Measurements from ENCODE around the gene RP9. TPM values are rescaled to one million over a fixed set of nuclear protein-coding genes. Genes with fewer than 3 reads are reported as not detected.

The RP9 gene, protein sequence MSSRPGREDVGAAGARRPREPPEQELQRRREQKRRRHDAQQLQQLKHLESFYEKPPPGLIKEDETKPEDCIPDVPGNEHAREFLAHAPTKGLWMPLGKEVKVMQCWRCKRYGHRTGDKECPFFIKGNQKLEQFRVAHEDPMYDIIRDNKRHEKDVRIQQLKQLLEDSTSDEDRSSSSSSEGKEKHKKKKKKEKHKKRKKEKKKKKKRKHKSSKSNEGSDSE
- total RNA-seq (10 to 100 TPM; 12.4 to 25.9 (median 18.0) TPM), polyA plus RNA-seq (10 to 100 TPM; 13.3 to 31.7 TPM)
- long read RNA-seq, donor 1, transcript RP9-201 (6 exons, 1,121 nt): major isoform, 25 of 28 reads
- long read RNA-seq, donor 1, partial matches to known transcripts: 1 of 28 reads
- long read RNA-seq, donor 1, other reads (novel, unspliced or antisense): 2 of 28 reads
- long read RNA-seq, donor 2, transcript RP9-201 (6 exons, 1,121 nt): major isoform, 8 of 10 reads
- long read RNA-seq, donor 2, partial matches to known transcripts: 0 of 10 reads
- long read RNA-seq, donor 2, other reads (novel, unspliced or antisense): 2 of 10 reads
- long read RNA-seq, donor 3, transcript RP9-201 (6 exons, 1,121 nt): major isoform, 12 of 15 reads
- long read RNA-seq, donor 3, partial matches to known transcripts: 3 of 15 reads
- long read RNA-seq, donor 3, other reads (novel, unspliced or antisense): 0 of 15 reads

DNA sequence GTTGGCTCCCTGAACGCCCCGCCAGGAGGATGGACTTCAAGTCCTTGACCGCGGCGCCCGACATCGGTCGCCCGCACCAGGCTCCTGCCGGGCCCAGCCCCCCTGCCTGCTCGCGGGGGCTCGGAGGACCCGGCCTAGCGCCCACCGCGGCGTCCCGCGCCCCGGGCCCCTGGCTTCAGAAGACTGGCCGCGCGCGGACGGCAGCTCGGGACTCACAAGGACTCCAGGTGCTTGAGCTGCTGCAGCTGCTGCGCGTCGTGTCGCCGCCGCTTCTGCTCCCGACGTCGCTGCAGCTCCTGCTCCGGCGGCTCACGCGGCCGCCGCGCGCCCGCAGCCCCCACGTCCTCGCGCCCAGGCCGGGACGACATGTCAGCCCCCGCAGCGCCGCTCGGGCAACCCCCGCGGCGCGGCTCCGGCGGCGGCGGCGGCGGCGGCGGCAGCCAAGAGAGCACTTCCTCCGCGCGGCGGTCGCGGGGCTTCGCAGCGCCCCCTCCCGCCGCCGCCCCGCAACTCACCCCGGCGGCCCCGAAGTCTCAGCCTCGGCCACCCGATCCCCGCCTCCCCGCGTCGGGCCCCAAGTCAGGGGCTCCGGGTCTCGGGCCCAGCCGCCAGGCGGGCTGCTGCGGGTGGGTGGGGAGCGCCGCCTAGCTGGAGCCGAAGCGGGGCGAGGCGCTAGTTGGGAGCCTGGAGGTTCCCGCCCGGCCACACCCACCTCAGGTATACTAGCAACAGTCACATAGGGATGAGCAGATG lies at the start of gene RP9:
Gene RP9, minus strand, starts transcription at position 400 of the 753 bp plus-strand sequence. Its CDS starts 32 bp downstream, at position 368.
- Histone ChIP-seq H3K27me3 (no peaks in the 10 kb centered on the region), H3K27ac (peak within 1 kb of the TSS; percentile 16 to 91 (median 85)), H3K36me3 (no peaks in the 10 kb centered on the region), H3K9me3 (no peaks in the 10 kb centered on the region), H3K4me3 (peak within 1 kb of the TSS; percentile 70 to 97 (median 94)), H3K4me1 (peaks cover 16 to 47% (median 33%) of the 10 kb centered on the region in 12 donors)
- ATAC-seq (peak; percentile 28 to 93 (median 80)), DNase-seq (peak; percentile 60 to 88 (median 74))
- WGBS, 4 donors: 0 to 1% (median 1%) methylated on average over 11 to 100 of the region's 100 CpGs
- peak in 1 of 2 donors; percentile 6 for TF ChIP-seq POLR2A (IDR thresholded peaks at IDR 0.05)
- TF ChIP-seq, protein P1, sequence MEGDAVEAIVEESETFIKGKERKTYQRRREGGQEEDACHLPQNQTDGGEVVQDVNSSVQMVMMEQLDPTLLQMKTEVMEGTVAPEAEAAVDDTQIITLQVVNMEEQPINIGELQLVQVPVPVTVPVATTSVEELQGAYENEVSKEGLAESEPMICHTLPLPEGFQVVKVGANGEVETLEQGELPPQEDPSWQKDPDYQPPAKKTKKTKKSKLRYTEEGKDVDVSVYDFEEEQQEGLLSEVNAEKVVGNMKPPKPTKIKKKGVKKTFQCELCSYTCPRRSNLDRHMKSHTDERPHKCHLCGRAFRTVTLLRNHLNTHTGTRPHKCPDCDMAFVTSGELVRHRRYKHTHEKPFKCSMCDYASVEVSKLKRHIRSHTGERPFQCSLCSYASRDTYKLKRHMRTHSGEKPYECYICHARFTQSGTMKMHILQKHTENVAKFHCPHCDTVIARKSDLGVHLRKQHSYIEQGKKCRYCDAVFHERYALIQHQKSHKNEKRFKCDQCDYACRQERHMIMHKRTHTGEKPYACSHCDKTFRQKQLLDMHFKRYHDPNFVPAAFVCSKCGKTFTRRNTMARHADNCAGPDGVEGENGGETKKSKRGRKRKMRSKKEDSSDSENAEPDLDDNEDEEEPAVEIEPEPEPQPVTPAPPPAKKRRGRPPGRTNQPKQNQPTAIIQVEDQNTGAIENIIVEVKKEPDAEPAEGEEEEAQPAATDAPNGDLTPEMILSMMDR (IDR thresholded peaks at IDR 0.05): peak; percentile 21 to 87 (median 62)
- intact Hi-C loops (cut with DNase I): loop anchor here in 7 of 10 donors (2.0 to 10.0 kb wide), 10 partner anchors 47 to 344 kb away; partner anchors contain the start of genes NT5C3A (in 3 of the 7), FKBP9 (in 1 of the 7) and KBTBD2 (in 1 of the 7)

DNA sequence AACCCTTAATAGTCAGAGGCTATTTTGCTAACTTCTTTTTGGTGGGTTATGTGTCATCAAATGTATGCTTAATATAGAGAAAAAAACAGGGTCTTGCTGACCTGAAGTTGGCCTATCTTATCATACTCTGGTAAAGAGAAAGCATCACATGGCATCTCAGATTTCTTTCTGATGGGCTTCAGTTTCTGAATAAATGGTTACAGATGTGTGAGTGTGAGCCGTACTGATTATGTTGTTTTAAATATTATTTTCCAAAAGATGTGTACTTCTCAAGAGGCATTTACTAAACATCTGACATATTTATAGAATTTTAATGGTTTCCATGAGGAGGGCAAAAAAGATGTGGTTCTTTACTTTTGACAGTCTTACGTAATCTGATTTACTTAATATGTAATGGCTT lies 48.6 kb upstream of the RP9 start:
- Histone ChIP-seq H3K36me3 (peaks cover 0 to 15% (median 2%) of the 10 kb centered on the region in 9 donors), H3K4me1 (peaks cover 0 to 18% (median 10%) of the 10 kb centered on the region in 12 donors), H3K27me3 (no peaks in the 10 kb centered on the region), H3K4me3 (no peak overlapping the region), H3K9me3 (peaks cover 0 to 4% (median 0%) of the 10 kb centered on the region in 12 donors), H3K27ac (peak overlapping the region in 7 of 12 donors; percentile 22 to 63 (median 50))
- WGBS, 4 donors: 48 to 50% (median 49%) methylated on average over 2 of the region's 2 CpGs
- ATAC-seq: no peak
- DNase-seq: no peak
- intact Hi-C loops (cut with DNase I): no loop called here
- TF ChIP-seq, protein P1 (IDR thresholded peaks at IDR 0.05): no peak
- no peak for TF ChIP-seq POLR2A (IDR thresholded peaks at IDR 0.05)

DNA sequence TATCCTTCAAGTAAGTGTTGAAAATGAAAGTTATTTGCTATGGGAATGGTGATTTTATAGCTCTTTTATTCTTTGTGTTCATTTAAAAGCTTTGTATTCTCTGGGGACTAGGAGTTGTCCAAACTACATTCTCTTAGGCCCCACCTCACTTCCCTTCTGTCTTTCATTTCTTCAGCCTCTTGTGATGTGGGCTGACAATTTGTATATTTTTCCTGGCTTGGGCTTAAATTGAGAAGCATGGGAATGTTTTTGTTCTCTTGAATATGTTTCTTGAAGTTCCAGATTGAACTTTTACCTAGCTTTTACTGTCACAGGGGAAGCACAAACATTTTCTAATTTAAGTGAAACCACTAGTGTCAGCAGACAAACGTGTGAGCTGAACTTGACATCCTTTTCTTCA lies 48.1 kb upstream of the RP9 start:
- ATAC-seq (peak in 2 of 4 donors; percentile 45 to 65), DNase-seq (no peak)
- TF ChIP-seq POLR2A (IDR thresholded peaks at IDR 0.05): no peak
- TF ChIP-seq, protein P1 (IDR thresholded peaks at IDR 0.05): no peak
- Histone ChIP-seq H3K36me3 (peaks cover 0 to 18% (median 2%) of the 10 kb centered on the region in 9 donors), H3K4me1 (peaks cover 0 to 18% (median 10%) of the 10 kb centered on the region in 12 donors), H3K9me3 (peaks cover 0 to 4% (median 0%) of the 10 kb centered on the region in 12 donors), H3K4me3 (no peak overlapping the region), H3K27ac (peak overlapping the region in 7 of 12 donors; percentile 22 to 63 (median 50)), H3K27me3 (no peaks in the 10 kb centered on the region)
- intact Hi-C loops (cut with DNase I): no loop called here
- 18 to 36% (median 25%) methylated on average over 1 of the region's 1 CpG for WGBS, 4 donors

Data from heart left ventricle (tissue), 16 donors.